Sigmoid colon (tissue), 7 donors: ENCODE data around the gene NPAP1. TPM values are rescaled to one million over a fixed set of nuclear protein-coding genes. Genes with fewer than 3 reads are reported as not detected.

Experiments
- DNase-seq: peaks from one replicate; pipeline ENCODE4 v3.0.0-alpha.2; 2019
- H3K27ac ChIP-seq, 4 donors: fragments of 200-600 bp; sonication (generic); one replicate each; pipeline ENCODE4 v1.5.1; 2016 to 2019; ENCODE audit warnings: mild to moderate bottlenecking in 1 of 4
- H3K27me3 ChIP-seq, 3 donors: fragments of 200-600 bp; sonication (generic); one replicate each; pipeline ENCODE4 v1.5.1; 2019; ENCODE audit warnings: mild to moderate bottlenecking in 1 of 3
- H3K36me3 ChIP-seq, 4 donors: fragments of 200-600 bp; sonication (generic); one replicate each; pipeline ENCODE4 v1.5.1; 2016 to 2019
- H3K4me1 ChIP-seq, 4 donors: fragments of 200-600 bp; sonication (generic); one replicate each; pipeline ENCODE4 v1.5.1; 2017 to 2019
- H3K4me3 ChIP-seq, 4 donors: fragments of 200-600 bp; sonication (generic); one replicate each; pipeline ENCODE4 v1.5.1; 2017 to 2019; ENCODE audit warnings: mild to moderate bottlenecking in 2 of 4, moderate library complexity in 1 of 4
- H3K9me3 ChIP-seq, 4 donors: fragments of 200-600 bp in 3 of 4; sonication (generic) in 3 of 4; one replicate each; pipeline versions ENCODE4 v1.5.1 to v1.6.1; 2013 to 2019
- CTCF ChIP-seq, 4 experiments: fragments of 450-650 bp in 3 of 4; fragments of 200-600 bp in 1 of 4; IDR thresholded peaks; one replicate each; pipeline ENCODE4 v1.5.1; 2016 to 2019; ENCODE audit warnings: antibody characterized with exemption in 4 of 4, mild to moderate bottlenecking in 3 of 4, moderate library complexity in 2 of 4
- EP300 ChIP-seq, 4 donors: sonication (generic); formaldehyde crosslinking; IDR thresholded peaks; one replicate each; pipeline ENCODE4 v1.6.1; 2017; ENCODE audit warnings: antibody characterized with exemption in 4 of 4
- POLR2A ChIP-seq, 2 donors: fragments of 450-650 bp; IDR thresholded peaks; one replicate each; pipeline ENCODE4 v1.6.1; 2016; ENCODE audit warnings: antibody characterized with exemption in 2 of 2, mild to moderate bottlenecking in 2 of 2, moderate library complexity in 2 of 2
- POLR2AphosphoS5 ChIP-seq, 4 donors: sonication (generic); formaldehyde crosslinking; IDR thresholded peaks; one replicate each; pipeline ENCODE4 v1.6.1; 2017; ENCODE audit warnings: antibody characterized with exemption in 4 of 4
- WGBS, 2 donors: extraction: QIAGEN DNeasy Blood & Tissue Kit; methylation state at CpG; one replicate each; pipeline ENCODE4 v1.1.7; 2013; 5-methylcytosine and 5-hydroxymethylcytosine counted together
- intact Hi-C: fragments of 100-400 bp; cut with DNase I; formaldehyde crosslinking; loops from one replicate; pipeline ENCODE4 v1.15.1; 2023
- polyA plus RNA-seq, 3 donors: library from polyadenylated mRNA; stranded (reverse); fragments of 200-250 nt; gene quantifications; one replicate each; pipeline ENCODE4 v1.2.3, GENCODE V29; 2013
- total RNA-seq, 4 donors: library from RNA; depleted of rRNA; stranded (reverse); fragments of >200 nt; gene quantifications; one replicate each; pipeline ENCODE4 v1.1.0, GENCODE V29; 2016
- donor health status: healthy with polysubstance abuse.
- donor health status: Bipolar disorder and iron deficiency.
- donor health status: healthy.

The NPAP1 gene
- total and polyA plus RNA-seq, 7 donors = under 0.01 to 0.41 (median 0.15) TPM; not detected in 3

GRCh38 chr15:24683736-24684135 is 8.2 kb downstream of the NPAP1 start:
- H3K27me3 ChIP-seq = no peaks in the 10 kb centered on the region
- H3K36me3 ChIP-seq = no peaks in the 10 kb centered on the region
- no peak overlapping the region for H3K4me3 ChIP-seq
- no peaks in the 10 kb centered on the region for H3K4me1 ChIP-seq
- peaks cover 0 to 5% (median 0%) of the 10 kb centered on the region in 4 donors for H3K9me3 ChIP-seq
- intact Hi-C loops = no loop called here
- DNase-seq = no peak
- TF ChIP-seq POLR2AphosphoS5 (IDR thresholded peaks at IDR 0.05) (no peak), EP300 (IDR thresholded peaks at IDR 0.05) (no peak), POLR2A (IDR thresholded peaks at IDR 0.05) (no peak), CTCF (IDR thresholded peaks at IDR 0.05) (no peak)
- H3K27ac ChIP-seq = no peak overlapping the region
- 97% methylated on average over 1 of the region's 1 CpG for WGBS, 2 donors

GRCh38 chr15:24684313-24684712 is 8.7 kb downstream of the NPAP1 start:
- TF ChIP-seq POLR2A (IDR thresholded peaks at IDR 0.05) (no peak), POLR2AphosphoS5 (IDR thresholded peaks at IDR 0.05) (no peak), CTCF (IDR thresholded peaks at IDR 0.05) (no peak), EP300 (IDR thresholded peaks at IDR 0.05) (no peak)
- Histone ChIP-seq H3K9me3 (peaks cover 0 to 5% (median 0%) of the 10 kb centered on the region in 4 donors), H3K4me3 (no peak overlapping the region), H3K4me1 (no peaks in the 10 kb centered on the region), H3K27ac (no peak overlapping the region), H3K36me3 (no peaks in the 10 kb centered on the region), H3K27me3 (no peaks in the 10 kb centered on the region)
- DNase-seq = no peak
- intact Hi-C loops = no loop called here
- WGBS, 2 donors = 59 to 77% methylated on average over 1 of the region's 1 CpG

GRCh38 chr15:24696201-24696600 is 20.6 kb downstream of the NPAP1 start:
- peaks cover 0 to 7% (median 0%) of the 10 kb centered on the region in 4 donors for H3K9me3 ChIP-seq
- DNase-seq = no peak
- no peaks in the 10 kb centered on the region for H3K36me3 ChIP-seq
- H3K4me1 ChIP-seq = no peaks in the 10 kb centered on the region
- TF ChIP-seq CTCF (IDR thresholded peaks at IDR 0.05) = no peak
- no peaks in the 10 kb centered on the region for H3K27me3 ChIP-seq
- intact Hi-C loops = no loop called here
- H3K27ac ChIP-seq = no peak overlapping the region
- WGBS, 2 donors = 64 to 69% methylated on average over 3 of the region's 3 CpGs
- no peak overlapping the region for H3K4me3 ChIP-seq

GRCh38 chr15:24696842-24697241 is 21.3 kb downstream of the NPAP1 start:
- Histone ChIP-seq H3K4me3 (no peak overlapping the region), H3K9me3 (peaks cover 0 to 3% (median 0%) of the 10 kb centered on the region in 4 donors), H3K4me1 (no peaks in the 10 kb centered on the region), H3K27me3 (no peaks in the 10 kb centered on the region), H3K36me3 (no peaks in the 10 kb centered on the region), H3K27ac (no peak overlapping the region)
- intact Hi-C loops = no loop called here
- TF ChIP-seq POLR2A (IDR thresholded peaks at IDR 0.05) (no peak), POLR2AphosphoS5 (IDR thresholded peaks at IDR 0.05) (no peak), EP300 (IDR thresholded peaks at IDR 0.05) (no peak), CTCF (IDR thresholded peaks at IDR 0.05) (no peak)
- DNase-seq = no peak
- WGBS, 2 donors = 68 to 70% methylated on average over 9 of the region's 9 CpGs
